ENCODE data around the gene PUDP. TPM values are rescaled to one million over a fixed set of nuclear protein-coding genes. Genes with fewer than 3 reads are reported as not detected.

The PUDP gene
- total RNA-seq, 2 donors from 2014 or later = 15.8 to 41.9 TPM

- H3K9me3 ChIP-seq = no peaks in the 10 kb centered on the region
- H3K4me1 ChIP-seq = no peaks in the 10 kb centered on the region
- ATAC-seq (no peak), DNase-seq (no peak)
- WGBS, 2 donors = 90 to 92% methylated on average over 3 to 4 of the region's 4 CpGs
- H3K4me3 ChIP-seq = no peak overlapping the region
- H3K27me3 ChIP-seq = no peaks in the 10 kb centered on the region
- intact Hi-C loops (cut with DNase I) = no loop called here
- no peak overlapping the region for H3K27ac ChIP-seq
- no peaks in the 10 kb centered on the region for H3K36me3 ChIP-seq (replicated peaks in 1 of 2; ENCODE audit: insufficient read depth in 1 of 2, low read depth in 2 of 2)
- TF ChIP-seq CTCF (IDR thresholded peaks at IDR 0.05) (no peak), POLR2A (IDR thresholded peaks at IDR 0.05) (no peak)
Measured at GRCh38 chrX:7092543-7092942, 55.4 kb downstream of the PUDP start.

GRCh38 chrX:7091923-7092322 lies 56.0 kb downstream of the PUDP start:
- Histone ChIP-seq H3K36me3 (replicated peaks in 1 of 2; ENCODE audit: insufficient read depth in 1 of 2, low read depth in 2 of 2) (no peaks in the 10 kb centered on the region), H3K27ac (no peak overlapping the region), H3K4me1 (no peaks in the 10 kb centered on the region), H3K27me3 (no peaks in the 10 kb centered on the region), H3K9me3 (no peaks in the 10 kb centered on the region), H3K4me3 (no peak overlapping the region)
- DNase-seq = no peak
- TF ChIP-seq CTCF (IDR thresholded peaks at IDR 0.05) (no peak), POLR2A (IDR thresholded peaks at IDR 0.05) (no peak)
- no peak for ATAC-seq
- WGBS, 2 donors = 64 to 72% methylated on average over 4 of the region's 4 CpGs
- intact Hi-C loops (cut with DNase I) = no loop called here

- no peaks in the 10 kb centered on the region for H3K36me3 ChIP-seq (replicated peaks in 1 of 2; ENCODE audit: insufficient read depth in 1 of 2, low read depth in 2 of 2)
- no peak for ATAC-seq
- intact Hi-C loops (cut with DNase I) = no loop called here
- 68 to 75% methylated on average over 2 to 4 of the region's 4 CpGs for WGBS, 2 donors
- TF ChIP-seq CTCF (IDR thresholded peaks at IDR 0.05) (no peak), POLR2A (IDR thresholded peaks at IDR 0.05) (no peak)
- H3K4me3 ChIP-seq = no peak overlapping the region
- no peaks in the 10 kb centered on the region for H3K9me3 ChIP-seq
- H3K27me3 ChIP-seq = no peaks in the 10 kb centered on the region
- DNase-seq = no peak
- no peaks in the 10 kb centered on the region for H3K4me1 ChIP-seq
- H3K27ac ChIP-seq = no peak overlapping the region
Measured at GRCh38 chrX:7090641-7091040, 57.3 kb downstream of the PUDP start.

GRCh38 chrX:7088968-7089615 lies 58.9 kb downstream of the PUDP start:
- H3K4me1 ChIP-seq = no peaks in the 10 kb centered on the region
- no peaks in the 10 kb centered on the region for H3K9me3 ChIP-seq
- no peak for TF ChIP-seq CTCF (IDR thresholded peaks at IDR 0.05)
- TF ChIP-seq POLR2A (IDR thresholded peaks at IDR 0.05) = no peak
- intact Hi-C loops (cut with DNase I) = no loop called here
- 84 to 87% methylated on average over 7 to 8 of the region's 8 CpGs for WGBS, 2 donors
- H3K36me3 ChIP-seq (replicated peaks in 1 of 2; ENCODE audit: insufficient read depth in 1 of 2, low read depth in 2 of 2) = no peaks in the 10 kb centered on the region
- H3K27ac ChIP-seq = no peak overlapping the region
- DNase-seq (no peak), ATAC-seq (no peak)
- no peak overlapping the region for H3K4me3 ChIP-seq
- no peaks in the 10 kb centered on the region for H3K27me3 ChIP-seq

- WGBS, 2 donors = 80 to 82% methylated on average over 3 of the region's 3 CpGs
- no peak for TF ChIP-seq CTCF (IDR thresholded peaks at IDR 0.05)
- TF ChIP-seq POLR2A (IDR thresholded peaks at IDR 0.05) = no peak
- intact Hi-C loops (cut with DNase I) = no loop called here
- Histone ChIP-seq H3K36me3 (replicated peaks in 1 of 2; ENCODE audit: insufficient read depth in 1 of 2, low read depth in 2 of 2) (no peaks in the 10 kb centered on the region), H3K4me3 (no peak overlapping the region), H3K27ac (no peak overlapping the region), H3K27me3 (no peaks in the 10 kb centered on the region), H3K4me1 (no peaks in the 10 kb centered on the region), H3K9me3 (no peaks in the 10 kb centered on the region)
- ATAC-seq (no peak), DNase-seq (no peak)
Measured at GRCh38 chrX:7086384-7086783, 61.6 kb downstream of the PUDP start.

Data from body of pancreas (tissue), 4 donors.